ENCODE results near the gene GOLGA8B.
"Not testable (repeated sequence)": the region's sequence is repeated elsewhere in the genome, so short reads cannot be mapped to it uniquely, and the experiment has no call there.

Gene GOLGA8B

DNA sequence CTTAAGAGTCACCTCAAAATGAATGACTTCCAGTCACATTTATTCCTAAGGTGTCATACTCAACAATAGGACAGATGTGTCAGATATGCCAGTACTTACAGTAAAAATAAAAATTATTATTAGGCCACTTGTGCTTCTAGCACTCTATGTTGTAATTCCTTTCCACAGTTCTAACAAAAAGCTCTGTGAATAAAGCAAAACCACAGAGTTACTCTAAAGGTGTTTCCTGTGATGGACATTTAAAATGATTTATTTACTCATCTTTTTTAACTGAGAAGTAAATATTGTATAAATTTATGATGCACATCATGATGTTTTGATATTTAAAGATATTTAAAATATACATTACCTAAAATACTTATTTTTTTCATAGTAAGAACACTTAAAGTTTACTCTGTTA lies 13.9 kb upstream of the GOLGA8B start:
- Histone ChIP-seq H3K36me3 (ENCODE audit: control insufficient read depth, insufficient read depth, low read length) (no peaks in the 10 kb centered on the region), H3K27me3 (ENCODE audit: control insufficient read depth, insufficient read depth, low read length) (no peaks in the 10 kb centered on the region), H3K4me3 (ENCODE audit: low read length) (no peak overlapping the region), H3K9me3 (ENCODE audit: control insufficient read depth, insufficient read depth, low read length) (no peaks in the 10 kb centered on the region), H3K27ac (ENCODE audit: low read length) (no peak overlapping the region), H3K4me1 (ENCODE audit: control insufficient read depth, insufficient read depth, low read length) (no peaks in the 10 kb centered on the region)
- no peak for DNase-seq (ENCODE audit: low read depth, low spot score)

DNA sequence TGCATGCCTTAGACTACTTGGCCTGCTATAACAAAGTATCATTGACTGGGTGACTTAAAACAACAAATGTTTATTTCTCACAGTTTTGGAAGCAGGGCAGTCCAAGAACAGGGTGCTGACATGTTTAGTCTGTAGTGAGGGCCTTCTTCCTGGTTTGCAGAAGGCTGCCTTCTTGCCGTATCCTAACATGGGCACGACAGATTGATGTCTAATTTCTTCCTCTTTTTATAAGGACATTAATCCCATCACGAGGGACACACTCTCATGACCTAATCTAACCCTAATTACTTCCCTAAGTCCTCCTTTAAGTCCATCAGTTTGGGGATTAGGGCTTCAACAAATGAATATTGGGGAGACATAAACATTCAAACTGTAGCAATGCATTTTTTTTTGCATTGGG lies 10.9 kb upstream of the GOLGA8B start:
- Histone ChIP-seq H3K27ac (ENCODE audit: low read length) (no peak overlapping the region), H3K4me1 (ENCODE audit: control insufficient read depth, insufficient read depth, low read length) (no peaks in the 10 kb centered on the region), H3K4me3 (ENCODE audit: low read length) (no peak overlapping the region), H3K9me3 (ENCODE audit: control insufficient read depth, insufficient read depth, low read length) (no peaks in the 10 kb centered on the region), H3K36me3 (ENCODE audit: control insufficient read depth, insufficient read depth, low read length) (no peaks in the 10 kb centered on the region), H3K27me3 (ENCODE audit: control insufficient read depth, insufficient read depth, low read length) (no peaks in the 10 kb centered on the region)
- no peak for DNase-seq (ENCODE audit: low read depth, low spot score)
- WGBS (ENCODE audit: insufficient coverage, insufficient read length), result no CpG with 5 or more reads among the region's 3 CpGs

DNA sequence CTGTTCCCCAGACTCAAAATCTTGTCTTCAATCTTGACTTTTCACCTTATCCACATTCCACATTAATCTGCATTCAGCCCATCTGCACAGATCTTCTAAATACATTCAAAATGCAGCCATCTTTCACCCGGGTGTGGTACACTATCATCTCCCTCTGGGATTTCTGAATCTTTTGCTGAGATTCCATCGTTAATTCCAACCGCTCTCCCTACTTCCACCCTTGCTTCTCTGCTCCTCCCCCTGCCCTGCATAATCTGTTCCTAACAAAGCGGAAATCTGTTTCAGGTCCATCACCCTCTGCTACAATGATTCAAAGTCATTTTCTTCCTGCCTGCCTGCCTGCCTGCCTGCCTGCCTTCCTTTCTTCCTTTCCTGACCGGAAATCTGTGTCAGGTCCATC lies 7.9 kb upstream of the GOLGA8B start:
- no peak for DNase-seq (ENCODE audit: low read depth, low spot score)
- WGBS (ENCODE audit: insufficient coverage, insufficient read length), result no CpG with 5 or more reads among the region's 5 CpGs
- Histone ChIP-seq H3K4me3 (ENCODE audit: low read length) (no peak overlapping the region), H3K36me3 (ENCODE audit: control insufficient read depth, insufficient read depth, low read length) (no peaks in the 10 kb centered on the region), H3K27me3 (ENCODE audit: control insufficient read depth, insufficient read depth, low read length) (no peaks in the 10 kb centered on the region), H3K4me1 (ENCODE audit: control insufficient read depth, insufficient read depth, low read length) (no peaks in the 10 kb centered on the region), H3K9me3 (ENCODE audit: control insufficient read depth, insufficient read depth, low read length) (no peaks in the 10 kb centered on the region), H3K27ac (ENCODE audit: low read length) (no peak overlapping the region)

DNA sequence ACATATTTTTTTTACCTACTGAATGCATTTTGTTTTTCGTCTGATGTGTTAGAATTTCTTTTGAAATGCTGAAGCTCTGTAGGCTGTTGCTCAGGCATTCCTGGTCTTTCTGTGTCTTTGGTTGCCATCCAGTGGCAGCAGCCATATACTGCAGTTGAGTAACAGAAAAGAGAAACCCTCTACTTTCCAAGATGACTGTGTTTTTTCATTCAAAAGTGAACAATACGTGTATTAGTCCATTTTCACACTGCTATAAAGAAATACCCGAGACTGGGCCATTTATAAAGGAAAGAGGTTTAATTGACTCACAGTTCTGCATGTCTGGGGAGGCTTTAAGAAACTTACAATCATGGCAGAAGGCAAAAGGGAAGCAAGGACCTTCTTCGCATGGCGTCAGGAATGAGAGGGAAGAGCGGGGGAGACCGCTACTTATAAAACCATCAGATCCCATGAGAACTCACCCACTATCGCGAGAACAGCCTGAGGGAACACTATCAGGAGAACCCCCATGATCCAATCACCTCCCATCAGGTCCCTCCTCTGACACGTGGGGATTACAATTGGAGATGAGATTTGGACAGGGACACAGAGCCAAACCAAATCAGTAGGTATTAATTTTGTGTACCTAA lies 4.7 kb upstream of the GOLGA8B start:
- peaks cover 5% of the 10 kb centered on the region; the same call in 1 of the 2 replicates for H3K27me3 ChIP-seq (ENCODE audit: control insufficient read depth, insufficient read depth, low read length)
- H3K4me1 ChIP-seq (ENCODE audit: control insufficient read depth, insufficient read depth, low read length), result no peaks in the 10 kb centered on the region
- no peaks in the 10 kb centered on the region for H3K36me3 ChIP-seq (ENCODE audit: control insufficient read depth, insufficient read depth, low read length)
- peak; percentile 33 for DNase-seq (ENCODE audit: low read depth, low spot score)
- no peak overlapping the region for H3K27ac ChIP-seq (ENCODE audit: low read length)
- no CpG with 5 or more reads among the region's 10 CpGs for WGBS (ENCODE audit: insufficient coverage, insufficient read length)
- H3K9me3 ChIP-seq (ENCODE audit: control insufficient read depth, insufficient read depth, low read length), result no peaks in the 10 kb centered on the region
- H3K4me3 ChIP-seq (ENCODE audit: low read length), result no peak overlapping the region

DNA sequence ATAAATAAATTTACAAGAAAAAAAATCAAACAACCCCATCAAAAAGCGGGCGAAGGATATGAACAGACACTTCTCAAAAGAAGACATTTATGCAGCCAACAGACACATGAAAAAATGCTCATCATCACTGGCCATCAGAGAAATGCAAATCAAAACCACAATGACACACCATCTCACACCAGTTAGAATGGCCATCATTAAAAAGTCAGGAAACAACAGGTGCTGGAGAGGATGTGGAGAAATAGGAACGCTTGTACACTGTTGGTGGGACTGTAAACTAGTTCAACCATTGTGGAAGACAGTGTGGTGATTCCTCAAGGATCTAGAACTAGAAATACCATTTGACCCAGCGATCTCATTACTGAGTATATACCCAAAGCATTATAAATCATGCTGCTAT lies 2.5 kb upstream of the GOLGA8B start:
- WGBS (ENCODE audit: insufficient coverage, insufficient read length), result no CpG with 5 or more reads among the region's 4 CpGs
- not testable (repeated sequence) for DNase-seq (ENCODE audit: low read depth, low spot score); H3K36me3 ChIP-seq (ENCODE audit: control insufficient read depth, insufficient read depth, low read length); H3K9me3 ChIP-seq (ENCODE audit: control insufficient read depth, insufficient read depth, low read length); H3K4me3 ChIP-seq (ENCODE audit: low read length); H3K27ac ChIP-seq (ENCODE audit: low read length); H3K4me1 ChIP-seq (ENCODE audit: control insufficient read depth, insufficient read depth, low read length); H3K27me3 ChIP-seq (ENCODE audit: control insufficient read depth, insufficient read depth, low read length)

DNA sequence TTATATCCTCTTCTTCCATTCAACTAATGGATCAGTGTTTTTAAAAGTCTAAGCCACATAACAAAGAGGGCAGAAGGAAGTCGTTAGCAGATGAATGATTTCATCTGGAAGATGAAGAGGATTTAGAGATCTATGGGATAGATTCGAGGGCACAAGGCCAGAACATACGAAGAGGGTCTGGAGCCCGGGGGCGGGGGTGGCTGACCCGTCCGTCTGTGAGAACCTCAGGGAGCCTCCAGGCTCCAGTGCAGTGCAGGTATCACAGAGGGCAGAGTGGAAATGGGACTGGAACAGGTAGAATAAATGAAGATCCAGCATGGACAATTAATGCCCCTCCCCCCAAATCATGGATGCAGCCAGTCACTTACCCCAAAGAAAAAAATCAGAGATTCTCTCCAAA lies 1.5 kb upstream of the GOLGA8B start:
- Histone ChIP-seq H3K27ac (ENCODE audit: low read length) (no peak overlapping the region), H3K27me3 (ENCODE audit: control insufficient read depth, insufficient read depth, low read length) (peaks cover 5% of the 10 kb centered on the region; the same call in 1 of the 2 replicates), H3K4me3 (ENCODE audit: low read length) (no peak overlapping the region), H3K36me3 (ENCODE audit: control insufficient read depth, insufficient read depth, low read length) (no peaks in the 10 kb centered on the region), H3K4me1 (ENCODE audit: control insufficient read depth, insufficient read depth, low read length) (no peaks in the 10 kb centered on the region), H3K9me3 (ENCODE audit: control insufficient read depth, insufficient read depth, low read length) (no peaks in the 10 kb centered on the region)
- DNase-seq (ENCODE audit: low read depth, low spot score), result no peak
- WGBS (ENCODE audit: insufficient coverage, insufficient read length), result no CpG with 5 or more reads among the region's 7 CpGs

DNA sequence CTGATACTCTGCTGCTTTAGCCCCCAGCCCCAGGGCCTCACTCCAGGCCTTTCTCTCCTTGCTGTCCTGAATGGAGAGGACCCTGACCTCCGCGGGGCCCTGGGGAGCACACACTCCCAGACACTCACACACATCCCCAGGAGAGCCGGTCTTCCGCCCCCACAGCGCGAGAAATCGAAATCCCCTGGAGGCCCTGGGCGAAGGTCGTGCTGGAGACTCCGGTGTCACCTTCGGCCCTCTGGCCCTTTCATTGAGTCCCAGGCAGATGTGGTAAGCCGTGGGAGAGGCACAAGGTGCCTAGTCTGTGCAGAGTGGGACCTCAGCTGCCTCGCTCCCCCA lies 848 bp upstream of the GOLGA8B start:
- Histone ChIP-seq H3K27ac (ENCODE audit: low read length) (no peak overlapping the region), H3K36me3 (ENCODE audit: control insufficient read depth, insufficient read depth, low read length) (no peaks in the 10 kb centered on the region), H3K27me3 (ENCODE audit: control insufficient read depth, insufficient read depth, low read length) (peaks cover 5% of the 10 kb centered on the region; the same call in 1 of the 2 replicates), H3K4me1 (ENCODE audit: control insufficient read depth, insufficient read depth, low read length) (no peaks in the 10 kb centered on the region), H3K9me3 (ENCODE audit: control insufficient read depth, insufficient read depth, low read length) (no peaks in the 10 kb centered on the region), H3K4me3 (ENCODE audit: low read length) (peak overlapping the region; percentile 62; the same call in 1 of the 2 replicates)
- WGBS (ENCODE audit: insufficient coverage, insufficient read length), result no CpG with 5 or more reads among the region's 13 CpGs
- no peak for DNase-seq (ENCODE audit: low read depth, low spot score)

DNA sequence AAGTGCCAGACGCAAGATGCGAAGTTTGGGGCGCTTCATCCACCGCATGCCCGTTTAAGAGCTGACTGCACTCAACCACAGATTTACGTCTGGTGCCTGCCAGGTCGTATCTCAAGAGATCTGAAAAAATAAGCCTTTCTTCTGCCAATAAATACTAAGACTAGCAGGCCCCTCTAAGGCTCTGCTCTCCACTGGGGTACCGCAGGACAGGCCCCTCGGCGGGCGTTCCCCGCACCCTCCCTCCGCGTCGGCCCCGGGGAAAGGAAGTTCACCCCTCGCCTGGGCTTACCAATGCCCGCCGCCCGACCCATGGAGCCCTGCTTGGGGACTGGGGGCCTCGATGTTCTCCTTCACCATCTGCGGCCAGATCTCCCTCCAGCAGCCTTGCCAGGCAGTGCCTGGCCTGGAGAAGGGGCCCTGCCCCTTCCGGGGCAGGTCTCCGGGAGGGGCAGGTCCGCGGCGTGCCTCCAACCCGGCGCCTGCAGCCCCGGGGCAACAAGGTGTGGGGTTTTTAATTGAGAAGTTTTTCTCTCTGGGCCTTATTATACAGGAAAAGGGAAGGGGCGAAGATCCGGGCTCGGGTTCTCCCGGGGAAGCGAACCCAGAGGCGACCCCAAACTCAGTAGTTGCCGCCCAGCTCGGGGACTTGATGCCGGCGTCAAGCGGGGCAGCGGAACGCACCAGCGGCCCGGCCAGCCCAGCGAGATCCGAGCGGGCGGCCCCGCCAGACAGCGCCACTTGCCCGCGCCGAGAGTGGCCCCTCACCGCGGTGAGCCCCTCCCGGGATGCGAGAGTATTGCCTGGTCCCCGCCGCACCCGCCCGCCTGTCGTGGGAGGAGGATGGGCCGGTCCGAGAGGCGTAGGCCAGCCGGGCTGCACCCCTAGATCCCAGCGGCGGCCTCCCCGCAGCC lies 735 bp downstream of the GOLGA8B start:
- no CpG with 5 or more reads among the region's 70 CpGs for WGBS (ENCODE audit: insufficient coverage, insufficient read length)
- Histone ChIP-seq H3K27ac (ENCODE audit: low read length) (no peak overlapping the region), H3K9me3 (ENCODE audit: control insufficient read depth, insufficient read depth, low read length) (no peaks in the 10 kb centered on the region), H3K36me3 (ENCODE audit: control insufficient read depth, insufficient read depth, low read length) (no peaks in the 10 kb centered on the region), H3K4me3 (ENCODE audit: low read length) (peak overlapping the region; percentile 62), H3K4me1 (ENCODE audit: control insufficient read depth, insufficient read depth, low read length) (no peaks in the 10 kb centered on the region), H3K27me3 (ENCODE audit: control insufficient read depth, insufficient read depth, low read length) (peaks cover 5% of the 10 kb centered on the region; the same call in 1 of the 2 replicates)
- DNase-seq (ENCODE audit: low read depth, low spot score), result no peak

DNA sequence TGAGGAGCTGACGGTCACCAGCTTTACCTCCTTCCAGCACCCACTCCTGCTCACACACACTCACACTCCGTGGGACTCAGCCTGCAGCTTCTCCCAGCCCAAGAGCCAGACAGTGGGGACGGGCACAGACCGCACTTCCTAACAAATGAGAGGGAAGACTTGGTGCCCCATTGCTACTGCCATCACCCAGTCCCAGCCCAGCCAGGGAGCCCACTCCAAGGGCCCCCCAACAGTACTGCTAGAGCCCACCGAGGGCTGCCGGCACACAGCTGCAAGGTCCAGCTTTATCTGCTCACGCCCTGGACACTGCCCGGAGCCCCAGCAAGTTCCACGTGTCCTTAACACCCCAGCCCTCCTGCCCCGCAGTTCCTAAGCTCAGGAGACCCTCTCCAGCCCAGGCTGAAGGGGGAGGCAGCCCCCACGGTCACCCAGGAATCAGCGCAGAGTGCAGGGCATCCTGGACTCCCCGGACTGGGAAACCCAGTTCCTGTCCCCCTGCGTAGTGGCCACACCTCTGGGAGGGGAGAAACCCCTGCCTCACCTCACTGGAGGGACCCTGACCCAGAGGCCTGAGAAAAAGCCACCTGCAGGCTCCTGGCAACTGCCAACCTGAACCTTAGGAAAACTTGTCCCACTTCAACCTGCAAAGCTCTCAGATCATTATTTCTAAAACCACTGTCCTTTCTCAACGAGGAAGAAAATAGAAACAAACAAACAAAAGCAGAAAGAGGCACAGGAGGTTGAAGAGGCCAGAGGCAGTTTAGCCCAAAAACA lies 1.6 kb downstream of the GOLGA8B start:
- no CpG with 5 or more reads among the region's 15 CpGs for WGBS (ENCODE audit: insufficient coverage, insufficient read length)
- not testable (repeated sequence) for H3K36me3 ChIP-seq (ENCODE audit: control insufficient read depth, insufficient read depth, low read length); H3K27ac ChIP-seq (ENCODE audit: low read length); H3K27me3 ChIP-seq (ENCODE audit: control insufficient read depth, insufficient read depth, low read length); DNase-seq (ENCODE audit: low read depth, low spot score); H3K4me1 ChIP-seq (ENCODE audit: control insufficient read depth, insufficient read depth, low read length); H3K9me3 ChIP-seq (ENCODE audit: control insufficient read depth, insufficient read depth, low read length)
- H3K4me3 ChIP-seq (ENCODE audit: low read length), result peak overlapping the region; percentile 62; the same call in 1 of the 2 replicates

DNA sequence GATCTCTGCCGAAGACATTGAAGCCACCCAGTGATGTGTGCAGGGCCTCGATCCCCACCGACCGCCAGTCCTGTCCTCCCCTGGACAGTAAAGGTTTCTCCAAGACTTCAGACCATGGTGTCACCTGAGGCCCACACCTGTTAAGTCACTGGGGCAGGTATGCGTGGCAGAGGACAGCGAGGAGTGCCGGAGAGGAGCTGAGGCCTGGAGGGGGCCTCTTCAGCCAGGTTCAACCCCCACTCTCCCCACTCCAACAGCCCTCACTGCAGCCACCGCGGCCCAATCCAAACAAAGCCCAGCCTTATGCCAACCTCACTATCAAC lies 2.4 kb downstream of the GOLGA8B start:
- Histone ChIP-seq H3K27me3 (ENCODE audit: control insufficient read depth, insufficient read depth, low read length) (peaks cover 5% of the 10 kb centered on the region; the same call in 1 of the 2 replicates), H3K4me3 (ENCODE audit: low read length) (no peak overlapping the region), H3K27ac (ENCODE audit: low read length) (no peak overlapping the region), H3K36me3 (ENCODE audit: control insufficient read depth, insufficient read depth, low read length) (no peaks in the 10 kb centered on the region), H3K9me3 (ENCODE audit: control insufficient read depth, insufficient read depth, low read length) (no peaks in the 10 kb centered on the region), H3K4me1 (ENCODE audit: control insufficient read depth, insufficient read depth, low read length) (no peaks in the 10 kb centered on the region)
- DNase-seq (ENCODE audit: low read depth, low spot score), result no peak
- no CpG with 5 or more reads among the region's 9 CpGs for WGBS (ENCODE audit: insufficient coverage, insufficient read length)

Measured in iPS DF 6.9 (cell line).